ENCODE results near the gene HDAC4.
A peak's percentile ranks its signal among the peaks of the same experiment; 100 is the strongest.

Gene HDAC4

GRCh38 chr2:239288951-239289511 is 111.8 kb downstream of the HDAC4 start:
- peak overlapping the region; percentile 77 for H3K4me2 ChIP-seq (ENCODE audit: low read depth, low read length)
- peak; percentile 77 for DNase-seq
- peak overlapping the region; percentile 39; the same call in 1 of the 2 replicates for H3K4me3 ChIP-seq (ENCODE audit: low read length)
- H3K9me3 ChIP-seq (replicated peaks; ENCODE audit: insufficient read depth, low read length) = no peaks in the 10 kb centered on the region
- peak overlapping the region; percentile 48 for H3K9ac ChIP-seq (ENCODE audit: low read length)
- no peaks in the 10 kb centered on the region for H3K27me3 ChIP-seq (replicated peaks; ENCODE audit: insufficient read depth, low read length)
- H3K4me1 ChIP-seq (ENCODE audit: low read length) = peaks cover 10% of the 10 kb centered on the region
- H2AFZ ChIP-seq (ENCODE audit: low read length) = 0 out of 2 replicates have a peak overlapping the region, but pooled peaks have one; percentile 2
- peaks cover 86% of the 10 kb centered on the region for H3K79me2 ChIP-seq (ENCODE audit: low read length)
- H3K27ac ChIP-seq (ENCODE audit: low read length) = peak overlapping the region; percentile 86
- H3K9me2 ChIP-seq (replicated peaks; ENCODE audit: insufficient read depth, low read length) = no peaks in the 10 kb centered on the region
- peaks cover 13% of the 10 kb centered on the region for H3F3A ChIP-seq (ENCODE audit: insufficient read depth, low read length)
- no peak for TF ChIP-seq CTCF (IDR thresholded peaks at IDR 0.05; ENCODE audit: low read length)
- TF ChIP-seq EZH2 (optimal IDR thresholded peaks at IDR 0.05; ENCODE audit: low read depth, low read length) = no peak
- no peak for TF ChIP-seq EZH2phosphoT487 (IDR thresholded peaks at IDR 0.05; ENCODE audit: low read length)
- H4K20me1 ChIP-seq (ENCODE audit: insufficient read depth, low read length) = no peaks in the 10 kb centered on the region
- no peaks in the 10 kb centered on the region for H3K36me3 ChIP-seq (replicated peaks; ENCODE audit: insufficient read depth, low read length)

GRCh38 chr2:239288237-239288636 is 112.6 kb downstream of the HDAC4 start:
- no peaks in the 10 kb centered on the region for H4K20me1 ChIP-seq (ENCODE audit: insufficient read depth, low read length)
- H3F3A ChIP-seq (ENCODE audit: insufficient read depth, low read length) = peaks cover 13% of the 10 kb centered on the region
- no peak overlapping the region for H3K9ac ChIP-seq (ENCODE audit: low read length)
- H3K9me2 ChIP-seq (replicated peaks; ENCODE audit: insufficient read depth, low read length) = no peaks in the 10 kb centered on the region
- no peaks in the 10 kb centered on the region for H3K36me3 ChIP-seq (replicated peaks; ENCODE audit: insufficient read depth, low read length)
- no peaks in the 10 kb centered on the region for H3K27me3 ChIP-seq (replicated peaks; ENCODE audit: insufficient read depth, low read length)
- H3K4me1 ChIP-seq (ENCODE audit: low read length) = peaks cover 10% of the 10 kb centered on the region
- H3K4me2 ChIP-seq (ENCODE audit: low read depth, low read length) = no peak overlapping the region
- H2AFZ ChIP-seq (ENCODE audit: low read length) = no peak overlapping the region
- H3K27ac ChIP-seq (ENCODE audit: low read length) = no peak overlapping the region
- no peak for DNase-seq
- peaks cover 86% of the 10 kb centered on the region for H3K79me2 ChIP-seq (ENCODE audit: low read length)
- TF ChIP-seq CTCF (IDR thresholded peaks at IDR 0.05; ENCODE audit: low read length) (no peak), EZH2phosphoT487 (IDR thresholded peaks at IDR 0.05; ENCODE audit: low read length) (no peak), EZH2 (optimal IDR thresholded peaks at IDR 0.05; ENCODE audit: low read depth, low read length) (no peak)
- H3K4me3 ChIP-seq (ENCODE audit: low read length) = no peak overlapping the region
- H3K9me3 ChIP-seq (replicated peaks; ENCODE audit: insufficient read depth, low read length) = no peaks in the 10 kb centered on the region

- DNase-seq = no peak
- TF ChIP-seq EZH2 (optimal IDR thresholded peaks at IDR 0.05; ENCODE audit: low read depth, low read length) (no peak), EZH2phosphoT487 (IDR thresholded peaks at IDR 0.05; ENCODE audit: low read length) (no peak), CTCF (IDR thresholded peaks at IDR 0.05; ENCODE audit: low read length) (no peak)
- Histone ChIP-seq H3K9me3 (replicated peaks; ENCODE audit: insufficient read depth, low read length) (no peaks in the 10 kb centered on the region), H3F3A (ENCODE audit: insufficient read depth, low read length) (peaks cover 13% of the 10 kb centered on the region), H3K9ac (ENCODE audit: low read length) (no peak overlapping the region), H3K4me1 (ENCODE audit: low read length) (peaks cover 10% of the 10 kb centered on the region), H4K20me1 (ENCODE audit: insufficient read depth, low read length) (no peaks in the 10 kb centered on the region), H3K27me3 (replicated peaks; ENCODE audit: insufficient read depth, low read length) (no peaks in the 10 kb centered on the region), H3K36me3 (replicated peaks; ENCODE audit: insufficient read depth, low read length) (no peaks in the 10 kb centered on the region), H3K4me2 (ENCODE audit: low read depth, low read length) (no peak overlapping the region), H3K4me3 (ENCODE audit: low read length) (no peak overlapping the region), H2AFZ (ENCODE audit: low read length) (no peak overlapping the region), H3K79me2 (ENCODE audit: low read length) (peaks cover 86% of the 10 kb centered on the region), H3K9me2 (replicated peaks; ENCODE audit: insufficient read depth, low read length) (no peaks in the 10 kb centered on the region), H3K27ac (ENCODE audit: low read length) (no peak overlapping the region)
These were observed 113.4 kb downstream of the HDAC4 start for GRCh38 chr2:239287461-239287860.
